LNCaP clone FGC (cell line): Measurements from ENCODE around the gene CACNA1B.

Source experiments
- DNase-seq: peaks from one replicate; pipeline ENCODE4 v3.0.0-alpha.2; 2011; ENCODE audit warnings: low read depth
- H3K4me3 ChIP-seq: 2 replicates; pipeline ENCODE4 v1.5.1; 2011; ENCODE audit warnings: mild to moderate bottlenecking, low read depth, low read length, control low read depth
- CTCF ChIP-seq: IDR thresholded peaks from 2 replicates; pipeline ENCODE4 v1.5.1; 2012; ENCODE audit warnings: mild to moderate bottlenecking; ENCODE audit not compliant: control insufficient read depth, insufficient read depth; ENCODE audit errors: extremely low read depth

The CACNA1B gene

GRCh38 chr9:138028596-138028995, 151.0 kb downstream of the CACNA1B start:
- H3K4me3 ChIP-seq: no peak overlapping the region
- DNase-seq: no peak
- no peak for TF ChIP-seq CTCF

- no peak for DNase-seq
- H3K4me3 ChIP-seq: no peak overlapping the region
- no peak for TF ChIP-seq CTCF
These were observed 153.6 kb downstream of the CACNA1B start for GRCh38 chr9:138031186-138031585.

DNA sequence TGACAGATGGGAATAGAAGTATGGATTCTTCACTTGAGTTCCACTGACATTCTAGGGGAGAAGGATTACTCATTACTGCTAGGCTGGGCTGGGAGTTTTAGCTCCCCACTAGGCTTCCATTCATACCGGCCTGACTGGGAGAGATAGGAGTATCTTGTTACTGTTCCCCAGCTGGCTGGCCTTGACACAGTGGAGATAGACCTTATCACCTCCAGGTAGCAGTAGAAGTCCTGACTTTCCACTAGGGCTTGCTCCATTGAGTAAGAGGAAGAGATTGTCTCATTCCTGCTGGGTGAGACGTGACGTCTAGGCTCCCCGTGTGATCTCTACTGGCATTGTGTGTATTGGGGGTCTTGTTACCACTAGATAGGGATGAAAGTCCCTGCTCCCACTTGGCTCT, 156.4 kb downstream of the CACNA1B start:
- H3K4me3 ChIP-seq: no peak overlapping the region
- no peak for DNase-seq
- TF ChIP-seq CTCF: no peak

DNA sequence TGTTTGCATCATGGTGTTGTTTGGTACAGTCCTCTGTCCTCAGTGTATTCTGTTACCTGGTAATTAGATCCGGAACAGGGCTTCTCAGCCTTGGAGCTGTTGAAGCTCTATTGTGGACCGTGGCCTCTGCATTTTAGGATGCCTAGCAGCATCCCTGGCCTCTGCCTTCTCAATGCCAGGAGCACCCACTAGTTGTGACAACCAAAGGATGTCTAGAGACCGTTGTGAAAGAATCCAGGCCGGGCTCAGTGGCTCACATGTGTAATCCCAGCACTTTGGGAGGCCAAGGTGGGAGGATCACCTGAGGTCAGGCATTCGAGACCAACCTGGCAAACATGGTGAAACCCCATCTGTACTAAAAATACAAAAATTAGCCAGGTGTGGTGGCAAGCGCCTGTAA, 159.6 kb downstream of the CACNA1B start:
- no peak overlapping the region for H3K4me3 ChIP-seq
- TF ChIP-seq CTCF: no peak
- no peak for DNase-seq

GRCh38 chr9:138038244-138038671, 160.7 kb downstream of the CACNA1B start:
- H3K4me3 ChIP-seq: no peak overlapping the region
- TF ChIP-seq CTCF: no peak
- DNase-seq: no peak

- no peak for TF ChIP-seq CTCF
- DNase-seq: no peak
- no peak overlapping the region for H3K4me3 ChIP-seq
These were observed 163.2 kb downstream of the CACNA1B start for GRCh38 chr9:138040446-138041430.
